GM18519 (cell line): ENCODE measurements around the gene CEP70.

ENCODE experiments used
- ATAC-seq: cut with Tn5 transposase; IDR thresholded peaks from one replicate; pipeline ENCODE4 v1.9.1; 2021; ENCODE audit warnings: mild to moderate bottlenecking, moderate library complexity; ENCODE audit not compliant: unreplicated experiment, low FRiP score

The CEP70 gene

DNA sequence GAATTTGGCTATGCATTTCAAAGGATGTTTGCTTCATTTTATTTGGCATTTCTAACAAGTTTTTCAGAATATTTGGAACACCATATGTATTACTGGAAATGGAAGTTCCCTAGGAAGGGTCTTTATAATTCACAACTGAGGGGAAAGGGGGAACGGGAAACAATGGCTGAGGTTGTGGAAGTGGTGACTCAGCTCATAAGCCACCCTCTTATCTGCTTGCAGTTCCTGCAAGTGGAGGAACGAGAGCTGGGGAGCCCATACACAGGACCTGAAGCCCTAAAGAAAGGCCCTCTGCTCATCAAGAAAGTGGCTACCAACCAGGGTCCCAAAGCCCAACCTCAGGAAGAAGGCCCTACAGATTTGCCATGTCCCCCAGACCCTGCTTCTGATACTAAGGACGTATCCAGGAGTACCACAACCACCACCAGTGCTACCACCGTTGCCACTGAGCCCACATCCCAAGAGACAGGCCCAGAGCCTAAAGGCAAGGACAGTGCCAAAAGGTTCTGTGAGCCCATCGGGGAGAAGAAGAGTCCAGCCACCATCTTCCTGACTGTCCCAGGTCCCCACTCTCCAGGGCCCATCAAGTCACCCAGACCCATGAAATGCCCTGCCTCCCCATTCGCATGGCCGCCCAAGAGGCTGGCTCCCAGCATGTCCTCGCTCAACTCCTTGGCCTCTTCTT lies 121.8 kb downstream of the CEP70 start:
- ATAC-seq: no peak

- no peak for ATAC-seq
These were observed 122.6 kb downstream of the CEP70 start for GRCh38 chr3:138471481-138471880.

DNA sequence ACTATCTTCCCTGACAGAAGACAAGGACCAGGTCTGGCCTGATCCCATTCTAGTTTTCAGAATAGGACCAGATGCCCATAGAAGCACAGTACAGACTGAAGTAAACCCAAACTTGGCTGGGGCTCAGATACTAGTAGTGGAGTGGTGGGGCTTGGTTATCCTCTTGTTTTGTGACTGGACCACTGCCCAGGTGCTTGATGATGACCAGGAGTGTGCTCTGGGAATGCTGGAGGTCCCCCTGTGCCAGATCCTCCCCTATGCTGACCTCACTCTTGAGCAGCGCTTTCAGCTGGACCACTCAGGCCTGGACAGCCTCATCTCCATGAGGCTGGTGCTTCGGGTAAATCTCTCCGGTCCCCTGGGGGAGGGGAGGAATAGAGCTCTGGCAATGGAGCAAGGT lies 123.4 kb downstream of the CEP70 start:
- no peak for ATAC-seq

DNA sequence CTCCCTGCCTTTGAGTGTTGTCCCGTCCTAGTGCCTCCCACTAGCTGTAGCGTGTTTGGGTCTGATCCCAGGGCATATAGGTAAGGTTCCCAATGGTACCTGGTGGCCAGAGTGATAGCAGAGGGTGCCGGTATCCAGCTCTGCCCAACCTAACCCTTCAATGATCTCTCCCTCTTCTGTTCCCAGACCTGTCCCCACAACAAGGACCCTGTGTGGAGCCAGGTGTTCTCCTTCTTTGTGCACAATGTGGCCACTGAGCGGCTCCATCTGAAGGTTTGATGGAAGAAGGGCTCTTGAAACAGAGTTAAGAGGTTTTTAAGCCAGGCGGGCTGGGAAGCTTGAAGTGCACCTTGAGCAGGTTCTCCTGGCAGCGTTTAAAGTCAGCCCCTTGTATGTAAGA lies 124.2 kb downstream of the CEP70 start:
- no peak for ATAC-seq

DNA sequence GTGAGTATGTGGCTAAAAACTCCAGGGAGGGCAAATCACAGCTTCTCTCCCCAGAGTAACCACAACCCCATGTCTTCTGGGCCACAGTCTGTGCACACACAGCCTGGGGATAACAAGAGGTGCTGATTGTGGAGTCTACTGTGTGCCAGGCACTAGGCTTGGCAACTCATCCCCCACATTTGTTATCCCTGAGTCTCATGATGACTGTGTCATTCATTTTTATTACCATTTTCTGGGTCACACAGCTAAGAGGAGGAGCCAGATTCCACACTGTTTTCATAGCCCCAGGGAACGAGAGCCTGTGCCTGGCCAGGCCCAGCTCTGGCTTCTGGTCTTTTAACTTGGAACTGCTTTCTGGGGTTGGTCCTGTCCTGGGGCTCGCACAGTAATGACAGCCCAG lies 125.2 kb downstream of the CEP70 start:
- no peak for ATAC-seq

DNA sequence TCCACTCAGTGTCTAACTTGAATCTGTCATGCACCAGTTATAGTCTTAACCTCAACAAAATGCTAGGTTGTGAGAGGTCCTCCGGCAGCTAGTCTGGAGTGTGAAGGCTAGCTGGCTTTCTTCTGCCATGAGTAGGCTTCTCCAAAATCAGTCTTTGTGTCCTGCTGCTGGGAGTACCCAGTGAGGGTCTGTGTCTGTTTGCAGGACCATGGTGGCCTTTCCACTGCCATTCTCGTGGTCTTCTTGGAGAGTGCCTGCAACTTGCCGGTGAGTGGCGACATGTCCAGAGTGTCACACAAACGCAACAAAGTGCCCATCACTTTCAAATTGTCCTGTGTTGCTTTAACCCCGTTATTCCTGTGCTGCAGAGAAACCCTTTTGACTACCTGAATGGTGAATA lies 125.6 kb downstream of the CEP70 start:
- ATAC-seq: no peak

DNA sequence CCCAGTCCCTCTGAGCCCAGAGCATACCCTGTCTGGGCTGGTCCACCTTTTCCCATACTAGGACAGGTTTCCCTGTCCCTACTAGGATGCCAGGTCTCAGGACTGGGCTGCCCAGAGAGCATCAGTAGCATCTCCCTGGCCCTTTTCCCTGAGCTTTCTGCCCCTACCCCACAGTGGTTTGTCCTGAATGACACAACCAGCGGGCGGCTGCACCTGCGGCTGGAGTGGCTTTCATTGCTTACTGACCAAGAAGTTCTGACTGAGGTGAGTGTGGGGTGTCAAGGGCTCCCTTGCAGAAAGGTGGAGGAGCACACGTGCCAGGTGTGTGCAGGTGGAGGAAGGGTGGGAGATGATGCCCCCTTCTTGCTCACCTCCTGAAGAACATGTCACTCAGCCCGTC lies 126.1 kb downstream of the CEP70 start:
- no peak for ATAC-seq

DNA sequence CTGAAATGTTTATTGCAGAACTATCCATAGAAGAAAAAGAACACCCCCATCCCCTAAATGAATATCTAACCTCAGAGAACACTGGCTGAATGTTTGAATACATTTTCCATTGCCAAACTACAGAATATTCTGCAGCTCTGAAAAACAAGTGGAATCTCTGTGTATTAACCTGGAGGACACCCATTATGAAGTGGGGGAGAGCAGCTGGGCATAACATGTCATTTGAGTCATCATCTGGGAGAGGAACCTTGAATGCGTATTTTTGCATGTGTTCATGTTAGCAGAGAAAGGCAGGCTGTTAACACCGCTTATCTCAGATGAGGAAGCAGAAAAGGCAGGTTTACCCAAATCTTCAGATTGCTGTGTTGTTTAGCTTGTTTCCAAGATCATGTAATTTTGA lies 128.1 kb downstream of the CEP70 start:
- no peak for ATAC-seq

GRCh38 chr3:138465451-138465850 lies 128.6 kb downstream of the CEP70 start:
- no peak for ATAC-seq

- ATAC-seq: no peak
These were observed 129.6 kb downstream of the CEP70 start for GRCh38 chr3:138464491-138464860.

GRCh38 chr3:138463724-138464490 lies 130.2 kb downstream of the CEP70 start:
- ATAC-seq: no peak

DNA sequence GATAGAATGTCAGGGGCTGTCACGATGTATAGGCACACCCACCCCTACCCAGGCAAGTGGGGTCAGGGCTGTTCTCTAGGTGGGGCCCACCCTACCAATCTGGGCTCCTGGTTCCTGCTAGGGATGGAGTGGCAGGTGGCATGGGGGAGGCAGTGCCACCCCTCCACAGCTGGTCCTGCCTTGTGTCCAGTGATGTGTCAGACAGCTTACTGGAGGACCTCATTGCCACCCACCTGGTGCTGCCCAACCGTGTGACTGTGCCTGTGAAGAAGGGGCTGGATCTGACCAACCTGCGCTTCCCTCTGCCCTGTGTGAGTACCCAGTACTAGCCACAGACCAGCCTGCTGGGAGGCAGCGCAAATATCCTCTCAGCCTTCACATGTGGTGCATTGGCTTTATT lies 132.2 kb downstream of the CEP70 start:
- no peak for ATAC-seq

DNA sequence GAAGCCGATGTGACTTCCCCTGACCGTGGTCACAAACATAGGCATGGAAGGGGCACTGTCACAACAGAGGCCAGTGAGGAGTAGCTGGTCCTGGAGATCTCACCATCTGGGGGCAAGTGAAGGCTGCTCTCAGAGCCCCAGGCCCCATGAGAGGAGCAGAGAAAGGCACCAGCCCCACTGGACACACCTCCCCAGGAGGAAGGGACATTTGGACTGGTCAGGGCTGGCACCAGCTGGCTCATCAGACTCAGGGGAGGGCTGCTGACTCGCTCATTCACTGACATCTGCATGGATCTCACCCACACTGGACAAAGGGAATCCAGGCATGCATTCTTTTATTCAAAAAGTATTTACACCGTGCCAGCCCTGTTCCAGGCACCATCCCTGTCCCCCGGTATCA lies 132.8 kb downstream of the CEP70 start:
- no peak for ATAC-seq

DNA sequence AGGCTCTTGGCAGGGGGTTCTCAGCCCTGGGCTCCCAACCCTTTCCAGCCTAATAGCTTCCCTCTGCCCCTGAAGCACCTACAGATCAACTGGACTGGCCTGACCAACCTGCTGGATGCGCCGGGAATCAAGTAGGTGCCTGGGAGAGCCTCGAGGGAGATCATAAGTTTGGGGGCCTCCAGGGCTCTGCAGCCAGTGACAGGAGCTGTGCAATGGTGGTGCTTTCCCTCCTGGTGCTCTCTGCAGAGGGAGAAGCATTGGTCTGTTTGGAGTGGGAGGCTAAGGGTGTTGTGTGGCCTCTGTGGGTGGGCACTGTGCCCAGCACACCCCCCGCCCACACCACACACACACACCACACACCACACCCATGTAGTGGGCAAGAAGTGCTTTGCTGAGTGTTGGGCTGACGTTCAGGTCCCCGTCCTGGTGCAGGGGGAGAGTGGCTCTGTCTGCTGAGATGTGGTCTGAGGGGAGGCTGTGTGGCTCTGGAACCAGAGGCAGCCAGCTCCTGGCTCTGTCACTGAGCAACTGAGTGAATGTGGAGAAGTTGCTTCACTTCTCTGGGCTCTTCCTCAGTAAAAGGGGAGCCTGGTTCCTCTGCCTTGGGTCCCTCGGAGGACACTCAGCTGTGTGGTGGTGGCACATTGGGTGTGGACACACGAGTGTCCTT lies 133.4 kb downstream of the CEP70 start:
- ATAC-seq: no peak

DNA sequence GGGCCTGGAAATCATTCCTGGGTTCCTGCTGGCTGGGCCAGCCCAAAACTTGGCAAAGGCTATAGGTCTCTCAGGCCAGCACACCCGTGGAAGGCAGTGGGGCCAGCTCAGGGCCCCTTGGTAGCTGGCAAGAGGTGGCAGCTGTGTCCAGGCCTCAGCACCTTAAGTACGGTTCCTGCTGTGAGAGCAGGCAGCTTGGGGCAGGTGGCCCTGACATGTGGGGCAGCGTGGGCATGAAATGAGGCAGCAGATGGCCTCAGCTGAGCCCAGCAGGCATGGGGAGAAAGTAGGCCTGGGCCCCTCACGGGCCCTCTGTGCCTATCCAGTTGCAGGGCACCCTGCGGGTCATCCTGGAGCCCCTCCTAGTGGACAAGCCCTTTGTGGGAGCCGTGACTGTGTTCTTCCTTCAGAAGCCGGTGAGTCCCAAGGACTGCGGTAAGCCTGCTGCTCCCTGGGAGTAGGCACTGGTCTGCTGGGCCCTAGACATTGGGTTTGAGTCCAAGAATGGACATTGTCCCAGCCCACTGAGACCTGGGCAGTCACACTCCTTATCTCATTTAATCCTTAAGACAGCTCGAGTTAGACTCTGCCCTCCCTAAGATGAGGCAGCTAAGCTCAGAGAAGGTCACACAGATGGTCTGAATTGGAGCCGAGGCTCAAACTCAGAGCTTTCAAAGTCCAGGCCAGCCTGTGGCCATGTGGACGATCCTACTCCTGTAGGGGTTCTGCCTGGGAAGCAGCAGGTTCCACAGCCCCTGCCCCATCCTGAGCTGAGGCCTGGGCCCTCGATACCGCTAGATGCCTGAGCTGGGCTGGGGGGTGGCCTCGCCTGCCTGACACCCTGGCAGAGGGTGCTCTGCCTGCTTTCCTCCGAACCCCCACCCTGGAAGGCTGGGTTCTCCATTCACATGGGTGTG lies 134.2 kb downstream of the CEP70 start:
- no peak for ATAC-seq

DNA sequence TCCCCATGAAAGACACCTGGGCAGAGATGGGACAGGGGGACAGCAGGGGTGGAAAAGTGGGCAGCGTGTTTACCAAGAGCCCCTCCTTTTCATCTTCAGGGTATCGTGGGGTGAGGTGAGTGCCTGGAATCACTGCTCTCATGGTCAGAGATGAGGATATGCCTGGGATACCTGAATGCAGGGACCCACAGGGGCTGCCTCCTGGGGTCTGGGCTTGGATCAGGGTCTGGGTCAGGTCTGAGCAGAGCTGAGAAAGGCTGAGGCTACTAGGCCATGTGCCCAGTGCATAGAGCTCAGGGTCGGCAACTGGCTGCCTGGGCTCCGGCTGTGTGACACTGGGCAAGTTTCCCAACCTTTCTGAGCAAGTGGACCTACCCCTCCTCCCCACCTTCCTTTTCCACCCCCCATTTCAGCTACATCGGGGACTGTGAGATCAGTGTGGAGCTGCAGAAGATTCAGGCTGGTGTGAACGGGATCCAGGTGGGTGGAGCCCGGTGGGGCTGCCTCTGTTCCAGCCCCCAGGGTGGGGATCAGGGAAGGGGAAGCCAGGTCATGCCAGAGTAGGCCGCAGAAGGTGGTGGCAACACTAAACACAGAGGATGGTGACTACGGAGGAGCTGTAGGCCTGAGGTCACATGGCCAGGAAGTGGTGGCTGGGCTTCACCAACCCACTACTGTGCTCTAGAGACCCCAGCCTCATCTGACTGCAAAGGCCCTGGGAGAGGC lies 135.1 kb downstream of the CEP70 start:
- ATAC-seq: no peak

GRCh38 chr3:138457863-138458735 lies 136.0 kb downstream of the CEP70 start:
- no peak for ATAC-seq

DNA sequence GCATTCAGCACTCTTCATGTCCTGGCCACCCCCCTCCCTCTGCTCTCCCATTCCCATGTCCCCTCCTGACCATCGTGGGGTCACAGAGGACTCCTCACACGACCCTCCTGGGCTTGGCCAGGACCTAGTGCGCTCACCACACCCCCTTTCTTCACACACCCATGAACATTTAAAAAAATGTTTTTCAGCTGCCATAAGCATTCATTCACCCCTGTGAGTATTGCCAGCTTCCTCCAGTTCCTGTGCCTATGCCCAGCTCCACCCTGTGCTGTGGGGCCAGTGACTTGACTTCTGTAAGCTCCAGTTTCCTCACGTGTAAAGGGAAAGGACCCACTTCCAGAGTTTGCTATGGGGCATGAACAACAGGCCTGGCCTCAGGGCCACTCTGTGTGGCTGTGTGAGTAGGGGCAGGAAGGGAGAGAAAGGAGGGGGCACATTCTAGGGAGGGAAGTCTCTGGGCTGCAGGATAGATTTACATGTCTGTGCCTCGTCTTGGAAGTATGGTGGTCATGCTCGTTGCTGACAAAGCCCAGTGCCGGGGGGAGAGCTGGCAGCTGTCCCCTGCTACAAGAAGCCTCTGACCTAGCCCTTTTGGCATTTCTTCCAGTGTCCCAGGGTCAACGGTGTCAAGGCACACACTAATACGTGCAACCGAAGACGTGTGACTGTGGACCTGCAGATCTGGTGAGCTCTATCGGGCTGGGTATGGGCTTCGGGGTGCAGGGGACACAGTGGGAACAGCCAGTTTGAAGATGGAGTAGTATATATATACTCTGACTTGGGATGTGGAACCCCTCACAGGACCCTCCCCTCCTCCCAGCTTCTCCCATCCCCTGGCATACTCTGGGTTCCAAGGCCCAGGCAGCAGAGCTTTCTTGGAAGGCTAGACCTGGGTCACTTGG lies 136.8 kb downstream of the CEP70 start:
- ATAC-seq: no peak
